K562 (cell line): Measurements from ENCODE around the gene EGR1. TPM values are rescaled to one million over a fixed set of nuclear protein-coding genes. Genes with fewer than 3 reads are reported as not detected.

ENCODE experiments used
- ARHGAP35 ChIP-seq: fragments of 450-650 bp; IDR thresholded peaks from 2 replicates; pipeline ENCODE4 v1.6.1; 2018; ENCODE audit not compliant: partially characterized antibody
- CBX5 ChIP-seq: IDR thresholded peaks from 2 replicates; pipeline ENCODE4 v1.6.1; 2014; ENCODE audit warnings: low read depth, borderline replicate concordance
- JUNB ChIP-seq: fragments of 450-650 bp; formaldehyde crosslinking; conservative IDR thresholded peaks from 2 replicates; pipeline ENCODE4 v1.4.0; 2020; ENCODE audit warnings: mild to moderate bottlenecking
- MED1 ChIP-seq: sonication (generic); formaldehyde crosslinking; IDR thresholded peaks from 2 replicates; pipeline ENCODE4 v1.8.1; 2023; ENCODE audit warnings: missing genetic modification reagents, borderline replicate concordance
- SIN3A ChIP-seq, 2 experiments: fragments of 150-350 bp in 1 of 2; IDR thresholded peaks; 2 replicates each; pipeline ENCODE4 v1.6.1; 2011 to 2016; ENCODE audit warnings: borderline replicate concordance in 2 of 2, low read depth in 2 of 2, low read length in 2 of 2, mild to moderate bottlenecking in 2 of 2, moderate library complexity in 2 of 2; ENCODE audit not compliant: control insufficient read depth in 1 of 2
- SREBF2 ChIP-seq: sonication (generic); formaldehyde crosslinking; IDR thresholded peaks from 2 replicates; pipeline ENCODE4 v1.4.0; 2020; ENCODE audit warnings: mild to moderate bottlenecking, missing genetic modification reagents
- TOE1 ChIP-seq, 2 experiments: fragments of 450-650 bp in 1 of 2; sonication (generic) in 1 of 2; formaldehyde crosslinking in 1 of 2; IDR thresholded peaks; 2 replicates each; pipeline versions ENCODE4 v1.7.1 to v1.8.0; 2016 to 2022; ENCODE audit warnings: borderline replicate concordance in 2 of 2, mild to moderate bottlenecking in 2 of 2, antibody characterized with exemption in 1 of 2, inconsistent platforms in 1 of 2, low read depth in 1 of 2, missing genetic modification reagents in 1 of 2, moderate library complexity in 1 of 2
- ZNF133 ChIP-seq: fragments of 250-450 bp; sonication (Bioruptor Pico); IDR thresholded peaks from 2 replicates; pipeline ENCODE4 v1.4.0; 2020; ENCODE audit warnings: mild to moderate bottlenecking
- ZNF785 ChIP-seq: fragments of 250-450 bp; sonication (Bioruptor Pico); IDR thresholded peaks from 2 replicates; pipeline ENCODE4 v1.4.0; 2020; ENCODE audit warnings: mild to moderate bottlenecking
- polyA plus RNA-seq, 8 experiments: library from polyadenylated mRNA; depleted of rRNA in 4 of 8; stranded (reverse) in 5 of 8; unstranded in 3 of 8; fragments of >200 nt; fragmentation: Nextera tagmentation in 2 of 8; fragmentation: Illumina TruSeq in 1 of 8; extraction: Ambion mirVana in 2 of 8; extraction: Trizol in 1 of 8; gene quantifications; 2 replicates each; pipeline versions ENCODE4 v1.2.1 to v1.2.3, GENCODE V29; 2011 to 2014; ENCODE audit warnings: inconsistent platforms in 1 of 8, missing spikeins in 1 of 8
- total RNA-seq, 7 experiments: library from RNA; depleted of rRNA in 6 of 7; stranded (reverse); fragments of >200 nt in 6 of 7; fragmentation: Illumina TruSeq in 2 of 7; extraction: Trizol in 2 of 7; gene quantifications; 2 replicates each; pipeline versions ENCODE4 v1.2.1 to v1.2.3, GENCODE V29; 2011 to 2021; ENCODE audit warnings: low replicate concordance in 1 of 7
- TF ChIP-seq, protein P1 (sequence below): fragments of 450-650 bp; formaldehyde crosslinking; conservative IDR thresholded peaks from 2 replicates; pipeline ENCODE4 v1.4.0; 2022; ENCODE audit warnings: mild to moderate bottlenecking, missing genetic modification characterization
- TF ChIP-seq, protein P2 (sequence below): sonication (generic); formaldehyde crosslinking; IDR thresholded peaks from 2 replicates; pipeline ENCODE4 v1.8.1; 2022; ENCODE audit warnings: missing genetic modification reagents
- TF ChIP-seq, protein P3 (sequence below), 2 experiments: fragments of 450-650 bp; IDR thresholded peaks; 2 replicates each; pipeline ENCODE4 v1.6.1; 2016

The EGR1 gene
- total and polyA plus RNA-seq, 9 of the 15 experiments (the other 6 are each of a cell fraction or from before 2014, with no cell fraction given), result 1.3 to 132 (median 21.5) TPM

DNA sequence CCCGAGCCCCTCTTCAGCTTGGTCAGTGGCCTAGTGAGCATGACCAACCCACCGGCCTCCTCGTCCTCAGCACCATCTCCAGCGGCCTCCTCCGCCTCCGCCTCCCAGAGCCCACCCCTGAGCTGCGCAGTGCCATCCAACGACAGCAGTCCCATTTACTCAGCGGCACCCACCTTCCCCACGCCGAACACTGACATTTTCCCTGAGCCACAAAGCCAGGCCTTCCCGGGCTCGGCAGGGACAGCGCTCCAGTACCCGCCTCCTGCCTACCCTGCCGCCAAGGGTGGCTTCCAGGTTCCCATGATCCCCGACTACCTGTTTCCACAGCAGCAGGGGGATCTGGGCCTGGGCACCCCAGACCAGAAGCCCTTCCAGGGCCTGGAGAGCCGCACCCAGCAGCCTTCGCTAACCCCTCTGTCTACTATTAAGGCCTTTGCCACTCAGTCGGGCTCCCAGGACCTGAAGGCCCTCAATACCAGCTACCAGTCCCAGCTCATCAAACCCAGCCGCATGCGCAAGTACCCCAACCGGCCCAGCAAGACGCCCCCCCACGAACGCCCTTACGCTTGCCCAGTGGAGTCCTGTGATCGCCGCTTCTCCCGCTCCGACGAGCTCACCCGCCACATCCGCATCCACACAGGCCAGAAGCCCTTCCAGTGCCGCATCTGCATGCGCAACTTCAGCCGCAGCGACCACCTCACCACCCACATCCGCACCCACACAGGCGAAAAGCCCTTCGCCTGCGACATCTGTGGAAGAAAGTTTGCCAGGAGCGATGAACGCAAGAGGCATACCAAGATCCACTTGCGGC is 1.8 kb downstream of the EGR1 start (continued):
- TF ChIP-seq, protein P1, sequence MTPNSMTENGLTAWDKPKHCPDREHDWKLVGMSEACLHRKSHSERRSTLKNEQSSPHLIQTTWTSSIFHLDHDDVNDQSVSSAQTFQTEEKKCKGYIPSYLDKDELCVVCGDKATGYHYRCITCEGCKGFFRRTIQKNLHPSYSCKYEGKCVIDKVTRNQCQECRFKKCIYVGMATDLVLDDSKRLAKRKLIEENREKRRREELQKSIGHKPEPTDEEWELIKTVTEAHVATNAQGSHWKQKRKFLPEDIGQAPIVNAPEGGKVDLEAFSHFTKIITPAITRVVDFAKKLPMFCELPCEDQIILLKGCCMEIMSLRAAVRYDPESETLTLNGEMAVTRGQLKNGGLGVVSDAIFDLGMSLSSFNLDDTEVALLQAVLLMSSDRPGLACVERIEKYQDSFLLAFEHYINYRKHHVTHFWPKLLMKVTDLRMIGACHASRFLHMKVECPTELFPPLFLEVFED (CRISPR knock-in tag), result no peak
- TF ChIP-seq, protein P2, sequence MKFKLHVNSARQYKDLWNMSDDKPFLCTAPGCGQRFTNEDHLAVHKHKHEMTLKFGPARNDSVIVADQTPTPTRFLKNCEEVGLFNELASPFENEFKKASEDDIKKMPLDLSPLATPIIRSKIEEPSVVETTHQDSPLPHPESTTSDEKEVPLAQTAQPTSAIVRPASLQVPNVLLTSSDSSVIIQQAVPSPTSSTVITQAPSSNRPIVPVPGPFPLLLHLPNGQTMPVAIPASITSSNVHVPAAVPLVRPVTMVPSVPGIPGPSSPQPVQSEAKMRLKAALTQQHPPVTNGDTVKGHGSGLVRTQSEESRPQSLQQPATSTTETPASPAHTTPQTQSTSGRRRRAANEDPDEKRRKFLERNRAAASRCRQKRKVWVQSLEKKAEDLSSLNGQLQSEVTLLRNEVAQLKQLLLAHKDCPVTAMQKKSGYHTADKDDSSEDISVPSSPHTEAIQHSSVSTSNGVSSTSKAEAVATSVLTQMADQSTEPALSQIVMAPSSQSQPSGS, result 0 out of 2 replicates have a peak, but pooled peaks have one; percentile 17
- TF ChIP-seq JUNB (CRISPR knock-in tag) (no peak), CBX5 (no peak), TOE1 (IDR thresholded peaks at IDR 0.05; ENCODE audit: borderline replicate concordance) (no peak), TOE1 (CRISPR knock-in tag; IDR thresholded peaks at IDR 0.05; ENCODE audit: borderline replicate concordance, low read depth) (no peak), ZNF133 (CRISPR knock-in tag) (no peak), ZNF785 (CRISPR knock-in tag) (no peak), MED1 (CRISPR knock-in tag) (no peak; the same call in 1 of the 2 replicates), ARHGAP35 (peak; percentile 1), SIN3A (IDR thresholded peaks at IDR 0.05; ENCODE audit: borderline replicate concordance in 2 of 2, control insufficient read depth in 1 of 2, low read depth in 2 of 2, low read length in 2 of 2) (peak in 1 of 2 experiments; percentile 69; a peak in 2 of 4 replicates), SREBF2 (no peak)
- TF ChIP-seq, protein P3, sequence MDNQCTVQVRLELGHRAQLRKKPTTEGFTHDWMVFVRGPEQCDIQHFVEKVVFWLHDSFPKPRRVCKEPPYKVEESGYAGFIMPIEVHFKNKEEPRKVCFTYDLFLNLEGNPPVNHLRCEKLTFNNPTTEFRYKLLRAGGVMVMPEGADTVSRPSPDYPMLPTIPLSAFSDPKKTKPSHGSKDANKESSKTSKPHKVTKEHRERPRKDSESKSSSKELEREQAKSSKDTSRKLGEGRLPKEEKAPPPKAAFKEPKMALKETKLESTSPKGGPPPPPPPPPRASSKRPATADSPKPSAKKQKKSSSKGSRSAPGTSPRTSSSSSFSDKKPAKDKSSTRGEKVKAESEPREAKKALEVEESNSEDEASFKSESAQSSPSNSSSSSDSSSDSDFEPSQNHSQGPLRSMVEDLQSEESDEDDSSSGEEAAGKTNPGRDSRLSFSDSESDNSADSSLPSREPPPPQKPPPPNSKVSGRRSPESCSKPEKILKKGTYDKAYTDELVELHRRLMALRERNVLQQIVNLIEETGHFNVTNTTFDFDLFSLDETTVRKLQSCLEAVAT (IDR thresholded peaks at IDR 0.05), result peak in 1 of 2 experiments; percentile 83; a peak in 3 of 4 replicates
- TF ChIP-seq, all 486 proteins: peak for 86
